Activated B cell treated with CpG ODN at 0.5 μM for 24 hours (primary cell): ENCODE data around the gene USP49. TPM values are rescaled to one million over a fixed set of nuclear protein-coding genes. Genes with fewer than 3 reads are reported as not detected.
"Not testable (repeated sequence)": the region's sequence is repeated elsewhere in the genome, so short reads cannot be mapped to it uniquely, and the experiment has no call there.

Experiments used
- ATAC-seq: fragments of 200-7000 bp; cut with Tn5 transposase; one replicate; pipeline ENCODE4 v1.10.0; 2021; ENCODE audit warnings: low read depth, mild to moderate bottlenecking, moderate library complexity
- CTCF ChIA-PET: fragments of 350-600 bp; sonication (Branson Sonifier 250); formaldehyde crosslinking; loops from one replicate; lab custom pipeline; 2021; ENCODE audit warnings: antibody characterized with exemption; lab: Charles Lee
- POLR2A ChIA-PET: fragments of 350-600 bp; sonication (Branson Sonifier 250); formaldehyde crosslinking; loops from one replicate; lab custom pipeline; 2021; ENCODE audit warnings: antibody characterized with exemption; lab: Charles Lee
- DNase-seq: peaks from one replicate; pipeline ENCODE4 v3.0.0; 2022
- H3K27ac Mint-ChIP-seq: one replicate; pipeline ENCODE4 v1.8.0; 2020; ENCODE audit warnings: mixed read lengths
- H3K27me3 Mint-ChIP-seq: one replicate; pipeline ENCODE4 v1.8.0; 2021; ENCODE audit warnings: mixed read lengths
- H3K36me3 Mint-ChIP-seq: one replicate; pipeline ENCODE4 v1.8.0; 2021; ENCODE audit warnings: low read depth, mixed read lengths
- H3K4me1 Mint-ChIP-seq: one replicate; pipeline ENCODE4 v1.8.0; 2021; ENCODE audit warnings: mixed read lengths
- H3K4me3 Mint-ChIP-seq: one replicate; pipeline ENCODE4 v1.8.0; 2020; ENCODE audit warnings: mild to moderate bottlenecking, mixed read lengths
- H3K9me3 Mint-ChIP-seq: one replicate; pipeline ENCODE4 v1.8.0; 2020; ENCODE audit warnings: mixed read lengths
- CTCF ChIP-seq: fragments of 200-600 bp; IDR thresholded peaks from one replicate; pipeline ENCODE4 v1.8.0; 2022; ENCODE audit warnings: antibody characterized with exemption, mild to moderate bottlenecking
- intact Hi-C: fragments of 100-400 bp; cut with micrococcal nuclease; formaldehyde crosslinking; loops from one replicate; pipeline ENCODE4 v1.15.1; 2024
- total RNA-seq: library from RNA; stranded (reverse); gene quantifications from 2 replicates; pipeline ENCODE4 v1.2.3, GENCODE V29; 2022

The USP49 gene
- total RNA-seq, 1 donor from 2014 or later: 7.7 TPM

GRCh38 chr6:41770381-41771057 lies 124.7 kb downstream of the USP49 start:
- intact Hi-C loops: no loop called here
- no peak for TF ChIP-seq CTCF
- DNase-seq: no peak
- ChIA-PET CTCF (no interaction called here), POLR2A (no interaction called here)
- Mint-ChIP-seq H3K4me1 (no peaks in the 10 kb centered on the region), H3K36me3 (peaks cover 44% of the 10 kb centered on the region), H3K4me3 (no peak overlapping the region), H3K27me3 (no peaks in the 10 kb centered on the region), H3K9me3 (no peaks in the 10 kb centered on the region), H3K27ac (no peak overlapping the region)
- no peak for ATAC-seq

GRCh38 chr6:41769376-41769775 lies 125.8 kb downstream of the USP49 start:
- ATAC-seq (no peak), DNase-seq (no peak)
- CTCF ChIA-PET: interaction anchor here (1.4 kb wide), 1 partner anchor 9 kb away, joined by 4 read pairs; no protein-coding TSS in a partner anchor
- Mint-ChIP-seq H3K4me1 (no peaks in the 10 kb centered on the region), H3K36me3 (peaks cover 35% of the 10 kb centered on the region), H3K27me3 (no peaks in the 10 kb centered on the region), H3K4me3 (no peak overlapping the region), H3K27ac (no peak overlapping the region), H3K9me3 (no peaks in the 10 kb centered on the region)
- POLR2A ChIA-PET: no interaction called here
- TF ChIP-seq CTCF: no peak
- intact Hi-C loops: no loop called here

GRCh38 chr6:41768545-41769308 lies 126.4 kb downstream of the USP49 start:
- no peak overlapping the region for H3K27ac Mint-ChIP-seq
- H3K4me3 Mint-ChIP-seq: no peak overlapping the region
- H3K36me3 Mint-ChIP-seq: peaks cover 31% of the 10 kb centered on the region
- DNase-seq (no peak), ATAC-seq (no peak)
- H3K4me1 Mint-ChIP-seq: no peaks in the 10 kb centered on the region
- no peaks in the 10 kb centered on the region for H3K27me3 Mint-ChIP-seq
- intact Hi-C loops: no loop called here
- POLR2A ChIA-PET: interaction anchor here (0.6 kb wide), 1 partner anchor 13 kb away, joined by 6 read pairs; no protein-coding TSS in a partner anchor
- CTCF ChIA-PET: interaction anchor here (1.4 kb wide), 1 partner anchor 9 kb away, joined by 4 read pairs; no protein-coding TSS in a partner anchor
- TF ChIP-seq CTCF: no peak
- no peaks in the 10 kb centered on the region for H3K9me3 Mint-ChIP-seq

GRCh38 chr6:41767112-41767833 lies 127.9 kb downstream of the USP49 start:
- TF ChIP-seq CTCF: no peak
- no peak for ATAC-seq
- Mint-ChIP-seq H3K4me3 (no peak overlapping the region), H3K36me3 (peaks cover 24% of the 10 kb centered on the region), H3K9me3 (no peaks in the 10 kb centered on the region), H3K27me3 (peaks cover 6% of the 10 kb centered on the region), H3K27ac (no peak overlapping the region), H3K4me1 (no peaks in the 10 kb centered on the region)
- ChIA-PET CTCF (no interaction called here), POLR2A (no interaction called here)
- intact Hi-C loops: no loop called here
- DNase-seq: no peak

GRCh38 chr6:41766043-41766664 lies 129.0 kb downstream of the USP49 start:
- peaks cover 13% of the 10 kb centered on the region for H3K36me3 Mint-ChIP-seq
- POLR2A ChIA-PET, CTCF ChIA-PET, H3K9me3 Mint-ChIP-seq, intact Hi-C loops, H3K4me3 Mint-ChIP-seq, ATAC-seq, DNase-seq, H3K4me1 Mint-ChIP-seq, H3K27ac Mint-ChIP-seq, H3K27me3 Mint-ChIP-seq: not testable (repeated sequence)
